SK-N-SH treated with all-trans-retinoic acid at 6 μM for 48 hours (cell line): ENCODE results near the gene KRTAP5-3.

ENCODE experiments used
- ATAC-seq: fragments of 200-7000 bp; cut with Tn5 transposase; 3 replicates; pipeline ENCODE4 v1.9.1; 2020; ENCODE audit warnings: mild to moderate bottlenecking, moderate library complexity
- ARNTL ChIP-seq: fragments of 450-650 bp; formaldehyde crosslinking; IDR thresholded peaks from 2 replicates; pipeline ENCODE4 v1.5.0; 2020; ENCODE audit warnings: low read depth, mild to moderate bottlenecking, moderate library complexity, borderline replicate concordance
- BACH2 ChIP-seq: fragments of 250-450 bp; sonication (Bioruptor Pico); IDR thresholded peaks from 2 replicates; pipeline ENCODE4 v1.9.0; 2021; ENCODE audit warnings: mild to moderate bottlenecking, borderline replicate concordance
- CSDC2 ChIP-seq: fragments of 250-450 bp; sonication (Bioruptor Pico); IDR thresholded peaks from 2 replicates; pipeline ENCODE4 v1.5.0; 2020; ENCODE audit warnings: mild to moderate bottlenecking, moderate library complexity
- ESRRG ChIP-seq: fragments of 250-450 bp; sonication (Bioruptor Pico); IDR thresholded peaks from 2 replicates; pipeline ENCODE4 v1.6.1; 2021; ENCODE audit warnings: mild to moderate bottlenecking
- GLIS3 ChIP-seq: fragments of 250-450 bp; sonication (Bioruptor Pico); IDR thresholded peaks from 2 replicates; pipeline ENCODE4 v1.5.0; 2020; ENCODE audit warnings: mild to moderate bottlenecking, moderate library complexity
- ISL1 ChIP-seq: fragments of 250-450 bp; sonication (Bioruptor Pico); IDR thresholded peaks from 2 replicates; pipeline ENCODE4 v2.1.2; 2022; ENCODE audit warnings: mild to moderate bottlenecking, moderate library complexity
- OSR1 ChIP-seq: fragments of 250-450 bp; sonication (Bioruptor Pico); IDR thresholded peaks from 2 replicates; pipeline ENCODE4 v1.8.0; 2022; ENCODE audit warnings: moderate library complexity, mild to moderate bottlenecking, inconsistent platforms
- PPARA ChIP-seq: fragments of 250-450 bp; sonication (Bioruptor Pico); IDR thresholded peaks from 2 replicates; pipeline ENCODE4 v1.5.0; 2020; ENCODE audit warnings: mild to moderate bottlenecking, borderline replicate concordance
- RARB ChIP-seq: fragments of 250-450 bp; sonication (Bioruptor Pico); IDR thresholded peaks from 2 replicates; pipeline ENCODE4 v1.8.0; 2021; ENCODE audit warnings: mild to moderate bottlenecking, moderate library complexity
- SNAI2 ChIP-seq: fragments of 250-450 bp; sonication (Bioruptor Pico); IDR thresholded peaks from 2 replicates; pipeline ENCODE4 v1.5.0; 2020; ENCODE audit warnings: mild to moderate bottlenecking, moderate library complexity
- TOX ChIP-seq: fragments of 250-450 bp; sonication (Bioruptor Pico); IDR thresholded peaks from 2 replicates; pipeline ENCODE4 v1.8.0; 2021; ENCODE audit warnings: mild to moderate bottlenecking, moderate library complexity, borderline replicate concordance
- ZC3H10 ChIP-seq: fragments of 250-450 bp; sonication (Bioruptor Pico); IDR thresholded peaks from 2 replicates; pipeline ENCODE4 v1.5.1; 2021; ENCODE audit warnings: mild to moderate bottlenecking, moderate library complexity
- ZFP3 ChIP-seq: fragments of 250-450 bp; sonication (Bioruptor Pico); IDR thresholded peaks from 2 replicates; pipeline ENCODE4 v1.5.0; 2020; ENCODE audit warnings: mild to moderate bottlenecking, moderate library complexity
- ZFP30 ChIP-seq: fragments of 450-650 bp; formaldehyde crosslinking; IDR thresholded peaks from 2 replicates; pipeline ENCODE4 v1.5.0; 2022; ENCODE audit warnings: mild to moderate bottlenecking, moderate library complexity
- ZNF565 ChIP-seq: fragments of 450-650 bp; formaldehyde crosslinking; conservative IDR thresholded peaks from 2 replicates; pipeline ENCODE4 v1.5.0; 2020; ENCODE audit warnings: low read depth, mild to moderate bottlenecking, moderate library complexity
- TF ChIP-seq, protein P1 (sequence below): fragments of 250-450 bp; sonication (Bioruptor Pico); IDR thresholded peaks from 2 replicates; pipeline ENCODE4 v1.8.0; 2021; ENCODE audit warnings: low read depth, mild to moderate bottlenecking, moderate library complexity, borderline replicate concordance
- TF ChIP-seq, protein P2 (sequence below): fragments of 250-450 bp; sonication (Bioruptor Pico); IDR thresholded peaks from 2 replicates; pipeline ENCODE4 v1.5.1; 2020; ENCODE audit warnings: low read depth, mild to moderate bottlenecking, moderate library complexity
- TF ChIP-seq, protein P3 (sequence below): fragments of 250-450 bp; sonication (Bioruptor Pico); IDR thresholded peaks from 2 replicates; pipeline ENCODE4 v1.5.1; 2021; ENCODE audit warnings: mild to moderate bottlenecking, moderate library complexity
- TF ChIP-seq, protein P4 (sequence below): fragments of 250-450 bp; sonication (Bioruptor Pico); IDR thresholded peaks from 2 replicates; pipeline ENCODE4 v1.8.0; 2020; ENCODE audit warnings: mild to moderate bottlenecking, moderate library complexity, borderline replicate concordance
- TF ChIP-seq, protein P5 (sequence below): fragments of 250-450 bp; sonication (Bioruptor Pico); IDR thresholded peaks from 2 replicates; pipeline ENCODE4 v1.5.0; 2020; ENCODE audit warnings: mild to moderate bottlenecking, moderate library complexity

The KRTAP5-3 gene

DNA sequence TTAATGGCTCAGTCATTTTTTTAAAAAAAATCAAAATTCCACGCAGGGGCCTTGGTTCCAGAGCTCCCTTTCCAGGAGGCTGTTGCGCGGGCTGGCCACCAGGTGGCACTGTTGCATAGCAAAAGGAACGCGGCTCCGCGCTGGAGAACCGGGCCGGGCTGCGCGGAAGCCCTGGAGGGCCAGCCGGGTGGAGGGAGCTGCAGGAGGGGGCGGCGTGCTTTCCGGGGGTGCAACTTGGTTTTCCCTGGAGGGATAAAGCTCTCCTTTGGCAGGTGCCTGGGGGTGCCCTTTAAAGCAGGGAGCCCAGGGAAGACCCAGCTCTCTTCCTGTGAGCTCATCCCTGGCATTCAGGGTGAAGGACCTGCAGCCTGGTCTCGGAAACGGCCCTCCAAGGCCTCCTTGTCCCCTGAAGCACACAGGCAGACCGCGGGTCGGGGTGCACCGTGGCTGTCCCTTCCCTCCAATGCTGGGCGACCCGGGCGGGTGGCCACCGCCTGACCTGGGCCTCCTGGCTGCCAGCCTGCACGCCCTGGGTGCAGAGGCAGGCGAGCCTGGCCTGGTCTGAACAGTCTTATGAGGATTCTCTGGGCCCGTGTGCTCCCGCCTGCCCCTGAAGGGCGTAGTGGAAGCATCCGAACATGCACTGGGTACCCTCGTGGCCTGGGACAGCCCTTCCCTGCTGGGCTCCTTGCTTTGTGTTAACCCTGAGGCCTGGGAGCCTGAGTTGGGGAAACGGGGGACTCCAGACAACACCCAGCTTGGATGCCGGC is 44.7 kb upstream of the KRTAP5-3 start:
- ATAC-seq, result peak; percentile 95
- no peak for TF ChIP-seq ZFP30 (CRISPR knock-in tag)
- no peak for TF ChIP-seq ZNF565 (CRISPR knock-in tag)
- TF ChIP-seq PPARA, result no peak
- TF ChIP-seq TOX (CRISPR knock-in tag), result no peak
- TF ChIP-seq, protein P1, sequence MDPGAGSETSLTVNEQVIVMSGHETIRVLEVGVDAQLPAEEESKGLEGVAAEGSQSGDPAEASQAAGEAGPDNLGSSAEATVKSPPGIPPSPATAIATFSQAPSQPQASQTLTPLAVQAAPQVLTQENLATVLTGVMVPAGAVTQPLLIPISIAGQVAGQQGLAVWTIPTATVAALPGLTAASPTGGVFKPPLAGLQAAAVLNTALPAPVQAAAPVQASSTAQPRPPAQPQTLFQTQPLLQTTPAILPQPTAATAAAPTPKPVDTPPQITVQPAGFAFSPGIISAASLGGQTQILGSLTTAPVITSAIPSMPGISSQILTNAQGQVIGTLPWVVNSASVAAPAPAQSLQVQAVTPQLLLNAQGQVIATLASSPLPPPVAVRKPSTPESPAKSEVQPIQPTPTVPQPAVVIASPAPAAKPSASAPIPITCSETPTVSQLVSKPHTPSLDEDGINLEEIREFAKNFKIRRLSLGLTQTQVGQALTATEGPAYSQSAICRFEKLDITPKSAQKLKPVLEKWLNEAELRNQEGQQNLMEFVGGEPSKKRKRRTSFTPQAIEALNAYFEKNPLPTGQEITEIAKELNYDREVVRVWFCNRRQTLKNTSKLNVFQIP (CRISPR knock-in tag), result no peak
- TF ChIP-seq, protein P2, sequence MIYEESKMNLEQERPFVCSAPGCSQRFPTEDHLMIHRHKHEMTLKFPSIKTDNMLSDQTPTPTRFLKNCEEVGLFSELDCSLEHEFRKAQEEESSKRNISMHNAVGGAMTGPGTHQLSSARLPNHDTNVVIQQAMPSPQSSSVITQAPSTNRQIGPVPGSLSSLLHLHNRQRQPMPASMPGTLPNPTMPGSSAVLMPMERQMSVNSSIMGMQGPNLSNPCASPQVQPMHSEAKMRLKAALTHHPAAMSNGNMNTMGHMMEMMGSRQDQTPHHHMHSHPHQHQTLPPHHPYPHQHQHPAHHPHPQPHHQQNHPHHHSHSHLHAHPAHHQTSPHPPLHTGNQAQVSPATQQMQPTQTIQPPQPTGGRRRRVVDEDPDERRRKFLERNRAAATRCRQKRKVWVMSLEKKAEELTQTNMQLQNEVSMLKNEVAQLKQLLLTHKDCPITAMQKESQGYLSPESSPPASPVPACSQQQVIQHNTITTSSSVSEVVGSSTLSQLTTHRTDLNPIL, result no peak
- TF ChIP-seq RARB, result no peak
- TF ChIP-seq GLIS3, result no peak
- no peak for TF ChIP-seq OSR1 (CRISPR knock-in tag)
- no peak for TF ChIP-seq ARNTL (CRISPR knock-in tag)
- TF ChIP-seq, protein P3, sequence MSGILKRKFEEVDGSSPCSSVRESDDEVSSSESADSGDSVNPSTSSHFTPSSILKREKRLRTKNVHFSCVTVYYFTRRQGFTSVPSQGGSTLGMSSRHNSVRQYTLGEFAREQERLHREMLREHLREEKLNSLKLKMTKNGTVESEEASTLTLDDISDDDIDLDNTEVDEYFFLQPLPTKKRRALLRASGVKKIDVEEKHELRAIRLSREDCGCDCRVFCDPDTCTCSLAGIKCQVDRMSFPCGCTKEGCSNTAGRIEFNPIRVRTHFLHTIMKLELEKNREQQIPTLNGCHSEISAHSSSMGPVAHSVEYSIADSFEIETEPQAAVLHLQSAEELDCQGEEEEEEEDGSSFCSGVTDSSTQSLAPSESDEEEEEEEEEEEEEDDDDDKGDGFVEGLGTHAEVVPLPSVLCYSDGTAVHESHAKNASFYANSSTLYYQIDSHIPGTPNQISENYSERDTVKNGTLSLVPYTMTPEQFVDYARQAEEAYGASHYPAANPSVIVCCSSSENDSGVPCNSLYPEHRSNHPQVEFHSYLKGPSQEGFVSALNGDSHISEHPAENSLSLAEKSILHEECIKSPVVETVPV (CRISPR knock-in tag), result no peak
- TF ChIP-seq, protein P4, sequence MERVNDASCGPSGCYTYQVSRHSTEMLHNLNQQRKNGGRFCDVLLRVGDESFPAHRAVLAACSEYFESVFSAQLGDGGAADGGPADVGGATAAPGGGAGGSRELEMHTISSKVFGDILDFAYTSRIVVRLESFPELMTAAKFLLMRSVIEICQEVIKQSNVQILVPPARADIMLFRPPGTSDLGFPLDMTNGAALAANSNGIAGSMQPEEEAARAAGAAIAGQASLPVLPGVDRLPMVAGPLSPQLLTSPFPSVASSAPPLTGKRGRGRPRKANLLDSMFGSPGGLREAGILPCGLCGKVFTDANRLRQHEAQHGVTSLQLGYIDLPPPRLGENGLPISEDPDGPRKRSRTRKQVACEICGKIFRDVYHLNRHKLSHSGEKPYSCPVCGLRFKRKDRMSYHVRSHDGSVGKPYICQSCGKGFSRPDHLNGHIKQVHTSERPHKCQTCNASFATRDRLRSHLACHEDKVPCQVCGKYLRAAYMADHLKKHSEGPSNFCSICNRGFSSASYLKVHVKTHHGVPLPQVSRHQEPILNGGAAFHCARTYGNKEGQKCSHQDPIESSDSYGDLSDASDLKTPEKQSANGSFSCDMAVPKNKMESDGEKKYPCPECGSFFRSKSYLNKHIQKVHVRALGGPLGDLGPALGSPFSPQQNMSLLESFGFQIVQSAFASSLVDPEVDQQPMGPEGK, result no peak
- TF ChIP-seq SNAI2 (CRISPR knock-in tag), result no peak
- TF ChIP-seq, protein P5, sequence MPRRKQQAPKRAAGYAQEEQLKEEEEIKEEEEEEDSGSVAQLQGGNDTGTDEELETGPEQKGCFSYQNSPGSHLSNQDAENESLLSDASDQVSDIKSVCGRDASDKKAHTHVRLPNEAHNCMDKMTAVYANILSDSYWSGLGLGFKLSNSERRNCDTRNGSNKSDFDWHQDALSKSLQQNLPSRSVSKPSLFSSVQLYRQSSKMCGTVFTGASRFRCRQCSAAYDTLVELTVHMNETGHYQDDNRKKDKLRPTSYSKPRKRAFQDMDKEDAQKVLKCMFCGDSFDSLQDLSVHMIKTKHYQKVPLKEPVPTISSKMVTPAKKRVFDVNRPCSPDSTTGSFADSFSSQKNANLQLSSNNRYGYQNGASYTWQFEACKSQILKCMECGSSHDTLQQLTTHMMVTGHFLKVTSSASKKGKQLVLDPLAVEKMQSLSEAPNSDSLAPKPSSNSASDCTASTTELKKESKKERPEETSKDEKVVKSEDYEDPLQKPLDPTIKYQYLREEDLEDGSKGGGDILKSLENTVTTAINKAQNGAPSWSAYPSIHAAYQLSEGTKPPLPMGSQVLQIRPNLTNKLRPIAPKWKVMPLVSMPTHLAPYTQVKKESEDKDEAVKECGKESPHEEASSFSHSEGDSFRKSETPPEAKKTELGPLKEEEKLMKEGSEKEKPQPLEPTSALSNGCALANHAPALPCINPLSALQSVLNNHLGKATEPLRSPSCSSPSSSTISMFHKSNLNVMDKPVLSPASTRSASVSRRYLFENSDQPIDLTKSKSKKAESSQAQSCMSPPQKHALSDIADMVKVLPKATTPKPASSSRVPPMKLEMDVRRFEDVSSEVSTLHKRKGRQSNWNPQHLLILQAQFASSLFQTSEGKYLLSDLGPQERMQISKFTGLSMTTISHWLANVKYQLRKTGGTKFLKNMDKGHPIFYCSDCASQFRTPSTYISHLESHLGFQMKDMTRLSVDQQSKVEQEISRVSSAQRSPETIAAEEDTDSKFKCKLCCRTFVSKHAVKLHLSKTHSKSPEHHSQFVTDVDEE (CRISPR knock-in tag), result no peak
- no peak for TF ChIP-seq ISL1 (CRISPR knock-in tag)
- no peak for TF ChIP-seq ZC3H10 (CRISPR knock-in tag)
- TF ChIP-seq ESRRG (CRISPR knock-in tag), result no peak
- no peak for TF ChIP-seq BACH2
- TF ChIP-seq CSDC2 (CRISPR knock-in tag), result no peak

DNA sequence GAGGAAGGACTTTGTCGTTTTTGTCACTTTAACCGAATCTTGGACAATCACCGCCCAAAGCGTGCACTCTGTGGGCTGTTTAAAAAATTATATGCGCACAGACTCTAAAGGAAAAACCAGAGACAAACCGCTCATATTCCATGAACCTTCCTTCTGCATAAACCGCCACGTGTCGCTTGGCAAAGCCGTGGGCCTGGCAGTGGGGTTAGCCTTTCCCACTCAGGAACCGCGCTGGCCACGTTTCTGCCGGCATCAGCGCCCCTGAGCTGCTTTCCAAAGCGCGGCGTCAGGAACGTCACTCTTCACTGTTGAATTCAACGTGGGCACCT is 44.1 kb upstream of the KRTAP5-3 start:
- ATAC-seq, result peak; percentile 8; the same call in 2 of the 3 replicates
- TF ChIP-seq BACH2 (no peak), ZFP3 (CRISPR knock-in tag) (no peak), ZNF565 (CRISPR knock-in tag) (no peak), PPARA (no peak)
- TF ChIP-seq, all 23 proteins: peak for 0

DNA sequence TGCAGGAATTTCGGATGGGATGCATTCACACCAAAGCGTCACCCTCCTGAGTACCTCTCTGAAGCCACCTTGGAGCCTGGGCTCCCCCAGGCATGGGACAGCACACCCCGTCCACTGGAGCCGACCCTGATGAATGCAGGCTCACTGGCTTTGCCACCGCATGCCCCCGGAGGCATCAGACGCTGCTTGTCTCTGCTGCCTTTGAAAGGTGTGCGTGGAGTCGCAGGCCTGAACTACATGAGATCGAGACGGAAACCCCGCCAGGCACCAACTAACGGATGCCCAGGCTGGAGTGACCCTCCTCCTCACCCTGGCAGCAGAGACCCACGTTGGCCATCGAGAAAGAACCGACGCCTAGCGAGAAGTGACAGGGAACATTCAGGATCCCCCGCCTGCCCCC is 43.8 kb upstream of the KRTAP5-3 start:
- ATAC-seq, result no peak
- TF ChIP-seq PPARA, result no peak
- no peak for TF ChIP-seq OSR1 (CRISPR knock-in tag)
- TF ChIP-seq ZNF565 (CRISPR knock-in tag), result no peak
- TF ChIP-seq, protein P1 (CRISPR knock-in tag), result no peak
- TF ChIP-seq SNAI2 (CRISPR knock-in tag), result no peak
